HCT116 (cell line): ENCODE results near the gene VSIG10.

Experiments used
- CTCF ChIP-seq, 3 experiments: fragments of 200-600 bp in 1 of 3; sonication (generic) in 1 of 3; IDR thresholded peaks in 2 of 3; conservative IDR thresholded peaks in 1 of 3; 2 replicates each; pipeline ENCODE4 v1.5.1; 2012 to 2017; ENCODE audit warnings: low read depth in 2 of 3, low read length in 2 of 3, antibody characterized with exemption in 1 of 3, borderline replicate concordance in 1 of 3, control low read depth in 1 of 3, mild to moderate bottlenecking in 1 of 3, mixed read lengths in 1 of 3, mixed run types in 1 of 3, moderate library complexity in 1 of 3; ENCODE audit not compliant: insufficient read depth in 1 of 3
- EZH2 ChIP-seq: fragments of 200-600 bp; sonication (generic); IDR thresholded peaks from 2 replicates; pipeline ENCODE4 v1.6.1; 2017; ENCODE audit warnings: antibody characterized with exemption, mixed run types
- EZH2phosphoT487 ChIP-seq: fragments of 200-600 bp; IDR thresholded peaks from 2 replicates; pipeline ENCODE4 v1.6.1; 2018; ENCODE audit warnings: antibody characterized with exemption, borderline replicate concordance
- MAX ChIP-seq: IDR thresholded peaks from 2 replicates; pipeline ENCODE4 v1.6.1; 2012
- POLR2A ChIP-seq: IDR thresholded peaks from 2 replicates; pipeline ENCODE4 v1.7.0; 2011; ENCODE audit warnings: borderline replicate concordance; ENCODE audit not compliant: insufficient read depth, insufficient read length; ENCODE audit errors: extremely low read depth
- POLR2AphosphoS5 ChIP-seq: IDR thresholded peaks from 2 replicates; pipeline ENCODE4 v1.6.1; 2011; ENCODE audit warnings: mild to moderate bottlenecking, low read depth, low read length, moderate library complexity
- RAD21 ChIP-seq: IDR thresholded peaks from 2 replicates; pipeline ENCODE4 v1.6.1; 2012; ENCODE audit warnings: low read depth, mild to moderate bottlenecking
- REST ChIP-seq: IDR thresholded peaks from 2 replicates; pipeline ENCODE4 v1.6.1; 2012; ENCODE audit warnings: low read depth
- YY1 ChIP-seq: IDR thresholded peaks from 2 replicates; pipeline ENCODE4 v1.6.1; 2011; ENCODE audit warnings: low read length, low read depth, moderate library complexity, mild to moderate bottlenecking; ENCODE audit not compliant: insufficient replicate concordance; ENCODE audit errors: extremely low read depth
- ZNF274 ChIP-seq: fragments of 200-500 bp; sonication (Bioruptor generic); IDR thresholded peaks from 2 replicates; pipeline ENCODE4 v1.6.1; 2014; ENCODE audit warnings: mild to moderate bottlenecking, low read depth, low read length, inconsistent platforms

GRCh38 chr12:118033323-118033722 is 70.5 kb downstream of the VSIG10 start:
- TF ChIP-seq CTCF (IDR thresholded peaks at IDR 0.05 in 2 of 3, conservative IDR thresholded peaks at IDR 0.05 in 1 of 3; ENCODE audit: borderline replicate concordance in 1 of 3, insufficient read depth in 1 of 3, low read depth in 2 of 3, low read length in 2 of 3), result no peak
- TF ChIP-seq EZH2phosphoT487, result no peak
- no peak for TF ChIP-seq RAD21
- no peak for TF ChIP-seq MAX
- no peak for TF ChIP-seq YY1
- no peak for TF ChIP-seq POLR2AphosphoS5
- no peak for TF ChIP-seq POLR2A
- no peak for TF ChIP-seq ZNF274
- no peak for TF ChIP-seq REST
- TF ChIP-seq EZH2, result no peak
